Measurements from ENCODE around the gene PKNOX2.

The PKNOX2 gene

DNA sequence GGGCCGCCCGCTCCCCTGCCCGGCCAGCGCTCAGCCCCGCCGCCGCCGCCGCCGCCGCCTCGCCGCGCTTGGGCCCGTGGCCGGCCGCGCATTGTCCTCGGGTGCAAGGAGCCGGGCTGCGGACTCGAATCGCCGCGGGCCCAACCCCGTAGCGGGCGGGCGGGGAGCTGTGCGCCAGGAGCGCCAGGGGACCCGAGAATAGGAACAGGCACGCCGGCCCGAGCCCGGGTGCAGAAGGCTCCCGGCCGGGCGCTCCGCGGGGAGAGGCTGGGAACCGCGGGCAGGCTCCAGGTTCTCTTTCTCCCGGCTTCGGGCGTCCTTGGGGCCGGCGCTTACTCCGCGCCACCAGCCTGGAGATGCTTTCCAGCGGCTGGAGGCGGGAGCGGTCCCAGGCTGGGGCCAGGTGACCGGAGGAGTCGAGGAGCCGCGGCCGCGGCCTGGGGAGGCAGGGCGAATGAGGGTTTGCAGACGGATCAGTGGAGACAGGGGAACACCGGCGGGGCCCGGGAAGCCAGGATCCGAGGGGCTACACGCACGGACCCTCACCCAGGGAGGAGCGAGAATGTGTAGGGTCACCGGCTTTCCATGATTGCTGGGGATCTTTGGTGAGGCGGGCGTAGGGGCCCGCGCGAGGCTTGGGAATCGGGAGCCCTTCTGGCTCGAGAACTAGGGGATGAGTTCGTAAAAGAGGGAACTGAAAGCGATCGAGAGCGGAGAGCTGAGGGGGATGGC, 726 bp downstream of the PKNOX2 start:
- Histone ChIP-seq H3K27ac (ENCODE audit: low read length) (no peak overlapping the region), H3K4me3 (ENCODE audit: low read length) (peak overlapping the region; percentile 34; the same call in 1 of the 2 replicates), H3K36me3 (ENCODE audit: control insufficient read depth, insufficient read depth, low read length) (no peaks in the 10 kb centered on the region), H3K27me3 (ENCODE audit: control insufficient read depth, insufficient read depth, low read length) (peaks cover 44% of the 10 kb centered on the region), H3K9me3 (ENCODE audit: control insufficient read depth, insufficient read depth, low read length) (no peaks in the 10 kb centered on the region), H3K4me1 (ENCODE audit: control insufficient read depth, insufficient read depth, low read length) (peaks cover 13% of the 10 kb centered on the region)
- no peak for DNase-seq (ENCODE audit: low read depth, low spot score)
- WGBS (ENCODE audit: insufficient coverage, insufficient read length) = no CpG with 5 or more reads among the region's 80 CpGs

DNA sequence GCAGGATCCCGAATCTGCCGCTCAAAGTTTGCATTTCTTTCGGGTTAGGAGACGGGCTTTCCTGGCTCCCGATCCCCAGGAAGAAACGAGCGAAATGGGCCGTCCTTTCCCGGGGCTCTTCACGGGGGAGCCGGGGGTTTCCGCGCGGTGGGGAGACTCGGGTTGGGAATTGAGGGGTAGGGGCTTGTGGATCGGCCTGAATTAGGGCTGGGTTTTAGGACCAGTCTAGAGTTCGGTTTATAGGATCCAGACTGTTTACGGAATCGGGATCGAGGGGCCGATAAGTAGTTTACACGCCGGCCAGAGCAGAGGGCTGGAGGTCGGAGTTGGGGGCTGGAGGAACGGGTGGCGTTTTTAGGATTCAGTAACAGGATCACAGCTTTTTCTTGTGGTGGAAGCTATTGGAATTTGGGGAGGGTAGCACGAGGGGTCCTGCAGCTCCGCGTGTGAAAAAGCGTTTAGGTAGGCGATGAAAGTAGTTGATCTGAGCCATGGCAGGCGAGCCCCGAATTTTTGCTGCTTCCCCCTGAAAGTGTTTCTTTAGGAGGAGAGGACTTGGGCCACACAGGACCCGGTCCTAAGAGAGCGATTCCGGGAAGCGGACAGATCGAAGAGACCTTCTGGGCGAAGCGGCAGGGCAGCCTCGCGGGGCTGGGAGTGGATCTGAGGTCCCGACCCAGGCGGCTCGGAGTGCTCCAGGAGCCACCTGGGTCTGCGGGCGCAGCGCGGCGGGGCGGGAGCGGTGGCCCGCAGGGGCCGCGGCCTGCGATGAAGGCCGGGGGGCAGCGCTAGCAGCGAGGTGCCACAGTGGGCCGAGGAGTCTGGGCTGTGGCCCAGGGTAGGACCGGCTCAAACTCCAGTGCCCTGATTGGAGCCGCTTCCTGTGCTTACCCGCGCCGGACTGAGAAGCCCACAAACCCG, 1.6 kb downstream of the PKNOX2 start:
- H3K36me3 ChIP-seq (ENCODE audit: control insufficient read depth, insufficient read depth, low read length) = no peaks in the 10 kb centered on the region
- no peaks in the 10 kb centered on the region for H3K9me3 ChIP-seq (ENCODE audit: control insufficient read depth, insufficient read depth, low read length)
- no peak for DNase-seq (ENCODE audit: low read depth, low spot score)
- H3K27ac ChIP-seq (ENCODE audit: low read length) = no peak overlapping the region
- WGBS (ENCODE audit: insufficient coverage, insufficient read length) = no CpG with 5 or more reads among the region's 66 CpGs
- peak overlapping the region; percentile 34; the same call in 1 of the 2 replicates for H3K4me3 ChIP-seq (ENCODE audit: low read length)
- H3K4me1 ChIP-seq (ENCODE audit: control insufficient read depth, insufficient read depth, low read length) = peaks cover 15% of the 10 kb centered on the region
- H3K27me3 ChIP-seq (ENCODE audit: control insufficient read depth, insufficient read depth, low read length) = peaks cover 46% of the 10 kb centered on the region

DNA sequence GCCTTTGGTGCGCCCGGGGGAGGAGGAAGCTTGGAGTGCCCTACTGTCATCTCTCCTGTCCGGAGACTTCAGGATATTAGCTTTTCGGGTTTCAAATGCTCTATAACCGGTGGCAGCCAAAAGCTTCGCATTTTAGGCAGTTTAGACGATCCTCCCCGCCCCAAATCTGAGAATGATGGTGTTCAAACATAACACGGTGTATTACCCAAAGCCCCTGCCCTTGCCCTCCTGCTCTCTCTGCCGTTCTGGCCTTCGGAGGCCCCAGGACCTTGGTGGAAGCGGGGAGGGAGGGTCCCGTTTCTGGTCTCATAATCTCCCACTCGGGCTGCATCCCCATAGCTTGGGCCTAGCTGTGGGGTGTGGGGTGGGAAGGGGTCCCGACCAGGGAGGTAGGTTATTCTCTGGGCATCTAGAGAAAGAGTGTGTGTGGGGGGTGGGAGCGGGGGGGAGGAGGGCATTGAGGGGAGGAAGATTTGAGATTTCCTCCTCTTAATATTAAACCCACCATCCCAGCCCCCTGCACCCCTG, 2.3 kb downstream of the PKNOX2 start:
- Histone ChIP-seq H3K9me3 (ENCODE audit: control insufficient read depth, insufficient read depth, low read length) (no peaks in the 10 kb centered on the region), H3K36me3 (ENCODE audit: control insufficient read depth, insufficient read depth, low read length) (no peaks in the 10 kb centered on the region), H3K27me3 (ENCODE audit: control insufficient read depth, insufficient read depth, low read length) (peaks cover 47% of the 10 kb centered on the region), H3K27ac (ENCODE audit: low read length) (no peak overlapping the region), H3K4me3 (ENCODE audit: low read length) (peak overlapping the region; percentile 40; the same call in 1 of the 2 replicates), H3K4me1 (ENCODE audit: control insufficient read depth, insufficient read depth, low read length) (peaks cover 16% of the 10 kb centered on the region)
- DNase-seq (ENCODE audit: low read depth, low spot score) = no peak
- no CpG with 5 or more reads among the region's 16 CpGs for WGBS (ENCODE audit: insufficient coverage, insufficient read length)

DNA sequence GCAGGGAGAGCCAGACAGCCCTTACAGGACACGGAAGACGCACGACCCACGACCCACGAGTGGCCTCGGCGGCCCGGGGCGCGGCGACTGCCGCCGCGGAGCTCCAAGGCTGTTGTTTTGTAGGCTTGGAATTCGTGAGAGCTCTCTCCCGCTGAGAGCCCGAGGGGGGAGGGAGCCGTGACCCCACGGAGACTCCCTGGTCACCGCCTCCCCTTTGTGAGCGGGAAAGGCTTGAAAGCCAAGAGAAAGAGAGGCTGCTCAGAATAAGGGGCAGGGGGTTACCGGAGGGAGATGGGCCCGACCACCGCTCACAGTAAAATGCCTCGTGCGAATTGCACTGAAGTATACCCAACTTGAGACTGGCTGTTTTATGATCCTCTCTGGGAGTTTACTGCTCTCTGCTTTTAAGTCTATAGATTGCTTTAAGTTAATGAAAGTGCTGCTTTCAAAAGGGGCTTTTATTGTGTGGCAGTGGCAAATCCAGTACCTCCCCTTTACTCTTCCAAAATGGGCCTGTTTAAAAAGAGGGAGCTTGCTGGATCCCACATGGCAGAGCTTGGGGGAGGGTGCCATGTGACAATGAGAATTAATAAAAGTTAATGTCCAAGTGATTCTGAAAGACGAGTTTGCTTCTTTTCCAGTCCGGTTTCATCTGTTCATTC, 2.9 kb downstream of the PKNOX2 start:
- no peaks in the 10 kb centered on the region for H3K9me3 ChIP-seq (ENCODE audit: control insufficient read depth, insufficient read depth, low read length)
- peaks cover 47% of the 10 kb centered on the region for H3K27me3 ChIP-seq (ENCODE audit: control insufficient read depth, insufficient read depth, low read length)
- H3K4me1 ChIP-seq (ENCODE audit: control insufficient read depth, insufficient read depth, low read length) = peaks cover 16% of the 10 kb centered on the region
- no peak for DNase-seq (ENCODE audit: low read depth, low spot score)
- H3K27ac ChIP-seq (ENCODE audit: low read length) = no peak overlapping the region
- H3K4me3 ChIP-seq (ENCODE audit: low read length) = peak overlapping the region; percentile 40; the same call in 1 of the 2 replicates
- no CpG with 5 or more reads among the region's 28 CpGs for WGBS (ENCODE audit: insufficient coverage, insufficient read length)
- H3K36me3 ChIP-seq (ENCODE audit: control insufficient read depth, insufficient read depth, low read length) = no peaks in the 10 kb centered on the region

DNA sequence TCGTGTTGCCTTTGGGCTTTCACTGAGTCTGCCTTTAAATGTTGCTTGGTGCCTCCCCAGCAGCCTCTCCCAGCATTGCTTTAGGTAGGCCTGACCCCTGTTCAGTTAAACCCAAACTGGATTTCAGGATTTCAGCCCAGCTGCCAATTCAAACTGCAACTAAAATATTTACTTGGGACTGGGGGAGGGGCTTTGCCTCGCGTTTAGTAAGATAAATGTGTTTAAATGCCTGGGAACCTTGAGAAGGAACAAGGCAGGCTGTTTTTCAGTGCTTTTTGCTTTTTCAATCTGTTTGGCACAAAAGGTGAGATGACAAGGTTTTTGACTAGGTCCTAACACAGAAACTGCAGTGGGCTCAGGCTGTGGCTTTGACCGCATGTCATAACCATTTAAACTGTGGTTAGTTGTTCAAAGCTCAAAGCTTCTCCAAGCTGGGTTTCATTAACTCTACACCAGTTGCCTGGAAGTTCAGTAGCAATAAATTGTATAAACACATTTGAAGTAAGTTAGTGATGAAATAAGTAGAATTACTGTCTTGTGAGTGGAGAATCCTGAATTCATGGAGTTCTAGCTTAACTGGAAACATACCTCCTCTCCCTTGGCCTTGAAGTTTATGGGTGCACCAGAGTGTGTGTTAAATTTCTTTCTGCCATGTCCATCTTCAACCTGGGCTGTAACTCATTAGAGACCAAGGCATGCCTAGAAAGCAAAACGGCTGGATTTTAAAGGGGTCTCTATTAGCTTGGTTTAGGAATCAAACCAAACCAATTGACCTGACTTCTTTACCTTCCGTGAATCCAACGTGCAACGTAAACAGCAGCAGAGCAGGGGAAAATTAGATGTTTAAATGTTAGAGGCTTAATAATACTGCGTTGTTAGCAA, 3.6 kb downstream of the PKNOX2 start:
- H3K4me1 ChIP-seq (ENCODE audit: control insufficient read depth, insufficient read depth, low read length) = peaks cover 12% of the 10 kb centered on the region
- H3K9me3 ChIP-seq (ENCODE audit: control insufficient read depth, insufficient read depth, low read length) = no peaks in the 10 kb centered on the region
- peaks cover 47% of the 10 kb centered on the region for H3K27me3 ChIP-seq (ENCODE audit: control insufficient read depth, insufficient read depth, low read length)
- no peak overlapping the region for H3K27ac ChIP-seq (ENCODE audit: low read length)
- H3K36me3 ChIP-seq (ENCODE audit: control insufficient read depth, insufficient read depth, low read length) = no peaks in the 10 kb centered on the region
- no peak overlapping the region for H3K4me3 ChIP-seq (ENCODE audit: low read length)
- WGBS (ENCODE audit: insufficient coverage, insufficient read length) = no CpG with 5 or more reads among the region's 9 CpGs
- DNase-seq (ENCODE audit: low read depth, low spot score) = no peak

DNA sequence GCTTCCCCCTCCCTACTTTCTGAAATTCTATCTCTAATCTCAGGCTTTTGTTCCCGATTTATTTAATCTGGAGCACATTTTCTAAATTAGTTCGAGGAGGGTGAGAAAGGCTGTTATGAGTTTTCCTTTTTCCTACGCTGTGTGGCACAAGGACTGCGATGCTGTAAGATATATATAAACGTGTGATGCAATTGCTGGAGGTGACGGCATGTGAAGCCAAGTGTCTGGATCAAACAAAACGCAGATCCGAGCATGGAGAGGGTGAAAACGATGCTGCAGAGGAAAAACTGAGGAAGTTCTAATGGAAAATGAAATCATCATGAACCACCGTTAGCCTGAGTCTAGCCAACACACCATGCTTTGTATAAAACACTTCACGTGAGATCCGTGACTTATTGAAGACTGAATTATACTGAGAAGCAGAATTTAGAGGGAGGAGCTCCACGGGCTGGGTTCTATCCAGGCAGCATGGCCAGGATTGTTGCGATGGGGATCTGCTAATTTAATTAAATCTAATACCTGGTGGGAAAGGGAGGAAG, 4.4 kb downstream of the PKNOX2 start:
- WGBS (ENCODE audit: insufficient coverage, insufficient read length) = no CpG with 5 or more reads among the region's 14 CpGs
- no peaks in the 10 kb centered on the region for H3K36me3 ChIP-seq (ENCODE audit: control insufficient read depth, insufficient read depth, low read length)
- no peak overlapping the region for H3K4me3 ChIP-seq (ENCODE audit: low read length)
- peaks cover 11% of the 10 kb centered on the region for H3K4me1 ChIP-seq (ENCODE audit: control insufficient read depth, insufficient read depth, low read length)
- no peaks in the 10 kb centered on the region for H3K9me3 ChIP-seq (ENCODE audit: control insufficient read depth, insufficient read depth, low read length)
- no peak overlapping the region for H3K27ac ChIP-seq (ENCODE audit: low read length)
- peaks cover 47% of the 10 kb centered on the region for H3K27me3 ChIP-seq (ENCODE audit: control insufficient read depth, insufficient read depth, low read length)
- DNase-seq (ENCODE audit: low read depth, low spot score) = no peak

DNA sequence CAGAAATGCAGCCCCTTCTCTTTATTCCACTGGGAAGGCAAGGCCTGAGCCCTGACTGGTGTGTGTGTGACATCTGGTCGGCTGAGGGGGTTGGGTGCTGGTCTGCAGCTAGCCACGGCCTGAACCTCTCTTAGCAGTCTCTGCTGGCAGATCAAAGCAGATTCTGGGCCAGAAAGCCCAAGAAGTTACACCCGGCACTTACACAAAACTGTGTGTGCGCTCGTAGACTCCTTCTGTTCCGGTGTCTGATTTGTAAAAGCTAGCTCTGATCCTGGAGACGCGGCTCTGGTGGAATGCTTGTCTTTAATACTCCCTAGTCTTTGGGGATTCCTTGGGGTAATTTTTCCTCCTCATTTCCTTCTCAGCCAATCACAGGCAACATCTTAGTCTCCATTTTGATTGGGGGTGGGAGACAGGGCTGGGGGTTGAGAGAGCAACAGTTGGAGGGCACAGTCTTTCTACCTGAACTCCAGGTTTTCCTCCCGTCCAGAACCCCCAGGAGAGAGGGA, 5.5 kb downstream of the PKNOX2 start:
- Histone ChIP-seq H3K4me3 (ENCODE audit: low read length) (no peak overlapping the region), H3K36me3 (ENCODE audit: control insufficient read depth, insufficient read depth, low read length) (no peaks in the 10 kb centered on the region), H3K4me1 (ENCODE audit: control insufficient read depth, insufficient read depth, low read length) (peaks cover 11% of the 10 kb centered on the region), H3K27ac (ENCODE audit: low read length) (no peak overlapping the region), H3K27me3 (ENCODE audit: control insufficient read depth, insufficient read depth, low read length) (peaks cover 47% of the 10 kb centered on the region), H3K9me3 (ENCODE audit: control insufficient read depth, insufficient read depth, low read length) (no peaks in the 10 kb centered on the region)
- no peak for DNase-seq (ENCODE audit: low read depth, low spot score)
- WGBS (ENCODE audit: insufficient coverage, insufficient read length) = no CpG with 5 or more reads among the region's 9 CpGs

DNA sequence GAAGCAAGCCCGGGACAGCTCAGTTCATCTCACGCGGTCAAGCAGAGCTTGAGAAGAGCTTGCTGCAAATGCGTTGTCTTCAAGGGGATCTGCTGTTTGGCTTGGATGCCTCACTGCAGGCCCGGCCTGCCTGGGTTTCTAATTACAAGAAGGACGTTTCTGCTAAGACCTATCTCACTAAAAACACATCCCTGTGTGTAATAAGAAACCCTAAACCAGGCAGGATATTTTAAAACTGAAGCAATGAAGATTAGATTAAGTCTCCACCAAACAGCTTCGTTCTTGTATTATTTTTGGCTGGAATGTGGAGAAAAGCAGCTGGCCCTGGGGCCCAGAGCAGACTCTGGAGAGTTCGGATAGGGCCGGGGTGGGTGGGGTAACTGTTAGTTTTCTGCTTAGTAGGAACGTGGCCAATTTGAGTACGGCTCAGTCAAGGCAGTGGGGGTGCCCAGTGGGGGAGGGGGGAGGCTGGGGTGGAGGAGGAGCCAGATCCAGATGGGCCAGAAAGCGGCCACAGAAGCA, 6.0 kb downstream of the PKNOX2 start:
- Histone ChIP-seq H3K9me3 (ENCODE audit: control insufficient read depth, insufficient read depth, low read length) (no peaks in the 10 kb centered on the region), H3K27me3 (ENCODE audit: control insufficient read depth, insufficient read depth, low read length) (peaks cover 44% of the 10 kb centered on the region), H3K27ac (ENCODE audit: low read length) (no peak overlapping the region), H3K4me3 (ENCODE audit: low read length) (no peak overlapping the region), H3K4me1 (ENCODE audit: control insufficient read depth, insufficient read depth, low read length) (peaks cover 11% of the 10 kb centered on the region), H3K36me3 (ENCODE audit: control insufficient read depth, insufficient read depth, low read length) (no peaks in the 10 kb centered on the region)
- WGBS (ENCODE audit: insufficient coverage, insufficient read length) = no CpG with 5 or more reads among the region's 12 CpGs
- no peak for DNase-seq (ENCODE audit: low read depth, low spot score)

DNA sequence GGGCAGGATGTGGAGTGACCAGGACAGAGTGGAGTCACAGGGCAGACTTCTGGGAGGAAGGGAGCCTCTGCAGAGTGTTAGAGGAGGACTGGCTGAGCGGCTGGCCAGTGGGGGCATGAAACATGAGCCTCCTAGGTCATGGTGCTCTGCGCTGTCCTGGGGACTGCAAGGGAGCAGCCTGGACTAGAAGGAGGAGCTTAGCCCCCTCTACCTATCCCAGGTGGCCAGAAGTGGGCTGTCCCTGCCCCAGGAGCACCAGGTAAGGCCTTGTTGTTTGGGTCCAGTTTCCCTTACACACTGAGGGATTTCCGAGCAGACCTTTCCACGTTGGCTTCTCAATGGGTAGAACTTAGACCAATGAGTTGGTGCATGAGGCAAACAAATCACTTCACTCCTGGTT, 7.4 kb downstream of the PKNOX2 start:
- Histone ChIP-seq H3K36me3 (ENCODE audit: control insufficient read depth, insufficient read depth, low read length) (no peaks in the 10 kb centered on the region), H3K9me3 (ENCODE audit: control insufficient read depth, insufficient read depth, low read length) (no peaks in the 10 kb centered on the region), H3K4me3 (ENCODE audit: low read length) (no peak overlapping the region), H3K27ac (ENCODE audit: low read length) (no peak overlapping the region), H3K4me1 (ENCODE audit: control insufficient read depth, insufficient read depth, low read length) (peaks cover 11% of the 10 kb centered on the region), H3K27me3 (ENCODE audit: control insufficient read depth, insufficient read depth, low read length) (peaks cover 30% of the 10 kb centered on the region)
- no peak for DNase-seq (ENCODE audit: low read depth, low spot score)
- WGBS (ENCODE audit: insufficient coverage, insufficient read length) = no CpG with 5 or more reads among the region's 4 CpGs

Data from iPS DF 6.9 (cell line).